ENCODE data around the gene LINS1.

Gene LINS1

GRCh38 chr15:100602064-100602822 is at the start of gene LINS1, which contains the start of gene ASB7:
Gene LINS1 (minus strand): TSS chr15:100602184. CDS start chr15:100580842, 21,342 bp downstream.
Gene ASB7 (plus strand): TSS chr15:100602589. CDS start chr15:100612217, 9,628 bp downstream.
- DNase-seq, result peak; percentile 99

- no peak for DNase-seq
Measured at GRCh38 chr15:100651253-100651652, 49.3 kb upstream of the LINS1 start.

- DNase-seq, result no peak
Measured at GRCh38 chr15:100650685-100651084, 48.7 kb upstream of the LINS1 start.

- no peak for DNase-seq
Measured at GRCh38 chr15:100648951-100649350, 47.0 kb upstream of the LINS1 start.

- no peak for DNase-seq
Measured at GRCh38 chr15:100645671-100646070, 43.7 kb upstream of the LINS1 start.

GRCh38 chr15:100642950-100643338 is 41.0 kb upstream of the LINS1 start:
- DNase-seq, result no peak

- DNase-seq, result no peak
Measured at GRCh38 chr15:100642213-100642949, 40.4 kb upstream of the LINS1 start.

- no peak for DNase-seq
Measured at GRCh38 chr15:100638177-100638730, 36.3 kb upstream of the LINS1 start.

GRCh38 chr15:100635406-100636071 is 33.6 kb upstream of the LINS1 start:
- no peak for DNase-seq

GRCh38 chr15:100633763-100634075 is 31.7 kb upstream of the LINS1 start:
- DNase-seq, result no peak

- DNase-seq, result no peak
Measured at GRCh38 chr15:100631831-100632230, 29.8 kb upstream of the LINS1 start.

GRCh38 chr15:100628746-100629145 is 26.8 kb upstream of the LINS1 start:
- DNase-seq, result no peak

GRCh38 chr15:100627789-100628395 is 25.9 kb upstream of the LINS1 start:
- DNase-seq, result no peak

GRCh38 chr15:100623301-100623700 is 21.3 kb upstream of the LINS1 start:
- no peak for DNase-seq

GRCh38 chr15:100616700-100617099 is 14.7 kb upstream of the LINS1 start:
- no peak for DNase-seq

GRCh38 chr15:100615801-100616200 is 13.8 kb upstream of the LINS1 start:
- DNase-seq, result no peak

GRCh38 chr15:100614918-100615317 is 12.9 kb upstream of the LINS1 start:
- DNase-seq, result no peak

GRCh38 chr15:100614336-100614735 is 12.4 kb upstream of the LINS1 start:
- no peak for DNase-seq

GRCh38 chr15:100613208-100613607 is 11.2 kb upstream of the LINS1 start:
- DNase-seq, result no peak

- DNase-seq, result no peak
Measured at GRCh38 chr15:100612539-100612938, 10.6 kb upstream of the LINS1 start.

GRCh38 chr15:100602823-100603393 is 924 bp upstream of the LINS1 start:
- DNase-seq, result no peak

- DNase-seq, result no peak
Measured at GRCh38 chr15:100601617-100602063, 344 bp downstream of the LINS1 start.

- DNase-seq, result no peak
Measured at GRCh38 chr15:100601163-100601562, 821 bp downstream of the LINS1 start.
